C4-2B (cell line): Measurements from ENCODE around the gene KATNIP.

ENCODE experiments used
- ZFX ChIP-seq: fragments of 450-650 bp; IDR thresholded peaks from 2 replicates; pipeline ENCODE4 v1.6.1; 2017
- TF ChIP-seq, protein P1 (sequence below): fragments of 450-650 bp; conservative IDR thresholded peaks from 2 replicates; pipeline ENCODE4 v1.5.1; 2017; ENCODE audit warnings: mild to moderate bottlenecking

DNA sequence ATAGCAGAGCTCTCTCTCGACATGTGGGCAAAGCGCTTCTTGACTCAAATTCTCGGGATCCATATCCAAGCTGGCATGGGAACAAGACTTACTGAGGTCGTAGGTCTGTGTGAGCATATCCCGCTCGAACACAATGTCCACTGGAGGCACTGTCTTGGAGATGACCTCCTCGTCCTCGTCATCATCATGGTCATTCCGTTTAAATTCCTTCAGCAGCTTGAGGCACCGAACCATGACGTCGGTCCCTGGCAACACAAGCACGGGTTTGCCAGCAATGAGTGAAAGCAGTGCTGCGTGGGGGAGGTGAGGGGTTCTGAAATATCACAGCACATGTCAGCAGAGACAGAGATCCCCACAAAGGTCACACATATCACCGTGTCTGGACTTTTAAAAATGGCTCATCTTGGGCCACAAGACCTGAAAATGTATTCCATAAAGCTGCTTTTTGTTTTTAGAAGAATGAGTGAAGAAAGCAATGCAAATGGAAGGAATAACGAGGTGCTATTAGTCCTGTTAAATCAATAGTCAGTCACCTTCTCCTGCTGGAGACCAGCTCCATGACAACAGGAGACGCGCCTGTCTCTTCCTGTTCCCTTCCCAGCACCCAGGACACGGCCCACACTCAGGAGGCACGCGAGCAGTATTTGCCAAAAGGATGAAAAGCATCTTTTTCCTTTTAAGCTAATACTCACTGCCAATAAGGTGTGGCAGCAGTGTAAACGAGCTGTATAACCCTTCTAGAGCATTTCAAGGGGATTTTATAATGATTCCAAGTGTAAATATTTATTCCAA is 38.1 kb upstream of the KATNIP start:
- TF ChIP-seq, protein P1, sequence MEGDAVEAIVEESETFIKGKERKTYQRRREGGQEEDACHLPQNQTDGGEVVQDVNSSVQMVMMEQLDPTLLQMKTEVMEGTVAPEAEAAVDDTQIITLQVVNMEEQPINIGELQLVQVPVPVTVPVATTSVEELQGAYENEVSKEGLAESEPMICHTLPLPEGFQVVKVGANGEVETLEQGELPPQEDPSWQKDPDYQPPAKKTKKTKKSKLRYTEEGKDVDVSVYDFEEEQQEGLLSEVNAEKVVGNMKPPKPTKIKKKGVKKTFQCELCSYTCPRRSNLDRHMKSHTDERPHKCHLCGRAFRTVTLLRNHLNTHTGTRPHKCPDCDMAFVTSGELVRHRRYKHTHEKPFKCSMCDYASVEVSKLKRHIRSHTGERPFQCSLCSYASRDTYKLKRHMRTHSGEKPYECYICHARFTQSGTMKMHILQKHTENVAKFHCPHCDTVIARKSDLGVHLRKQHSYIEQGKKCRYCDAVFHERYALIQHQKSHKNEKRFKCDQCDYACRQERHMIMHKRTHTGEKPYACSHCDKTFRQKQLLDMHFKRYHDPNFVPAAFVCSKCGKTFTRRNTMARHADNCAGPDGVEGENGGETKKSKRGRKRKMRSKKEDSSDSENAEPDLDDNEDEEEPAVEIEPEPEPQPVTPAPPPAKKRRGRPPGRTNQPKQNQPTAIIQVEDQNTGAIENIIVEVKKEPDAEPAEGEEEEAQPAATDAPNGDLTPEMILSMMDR, result no peak
- no peak for TF ChIP-seq ZFX
